NOMO-1 (cell line): Measurements from ENCODE around the gene SSB.
A peak's percentile ranks its signal among the peaks of the same experiment; 100 is the strongest.
"Not testable (repeated sequence)": the region's sequence is repeated elsewhere in the genome, so short reads cannot be mapped to it uniquely, and the experiment has no call there.

ENCODE experiments used
- DNase-seq, 2 experiments: peaks; one replicate each; lab custom pipeline; 2025; ENCODE audit not compliant: unreplicated experiment in 2 of 2; lab: John Stamatoyannopoulos, UW

The SSB gene

GRCh38 chr2:169828141-169828811 lies 29.6 kb downstream of the SSB start:
- peak; percentile 38 to 42 for DNase-seq

- DNase-seq: no peak
Observed at GRCh38 chr2:169834401-169834800, 35.7 kb downstream of the SSB start.

GRCh38 chr2:169838743-169839489 lies 40.2 kb downstream of the SSB start:
- DNase-seq: no peak

GRCh38 chr2:169839954-169840746 lies 41.5 kb downstream of the SSB start:
- no peak for DNase-seq

- no peak for DNase-seq
Observed at GRCh38 chr2:169840747-169841142, 42.1 kb downstream of the SSB start.

- not testable (repeated sequence) for DNase-seq
Observed at GRCh38 chr2:169841625-169842024, 43.0 kb downstream of the SSB start.

- no peak for DNase-seq
Observed at GRCh38 chr2:169845016-169845415, 46.3 kb downstream of the SSB start.

GRCh38 chr2:169848959-169849693 lies 50.5 kb downstream of the SSB start:
- not testable (repeated sequence) for DNase-seq

- no peak for DNase-seq
Observed at GRCh38 chr2:169849710-169850109, 51.0 kb downstream of the SSB start.

- peak in 1 of 2 experiments; percentile 39 for DNase-seq
Observed at GRCh38 chr2:169853041-169853668, 54.5 kb downstream of the SSB start.

- DNase-seq: not testable (repeated sequence)
Observed at GRCh38 chr2:169855281-169856258, 56.9 kb downstream of the SSB start.

GRCh38 chr2:169859423-169859822 lies 60.8 kb downstream of the SSB start:
- DNase-seq: no peak

GRCh38 chr2:169860149-169860548 lies 61.5 kb downstream of the SSB start:
- DNase-seq: no peak
